ENCODE measurements around the gene SKA1. TPM values are rescaled to one million over a fixed set of nuclear protein-coding genes. Genes with fewer than 3 reads are reported as not detected.

The SKA1 gene
- total RNA-seq, 3 donors from 2014 or later (not counting 1 experiment from before 2014, with no cell fraction given) = 1.1 to 1.2 (median 1.2) TPM

DNA sequence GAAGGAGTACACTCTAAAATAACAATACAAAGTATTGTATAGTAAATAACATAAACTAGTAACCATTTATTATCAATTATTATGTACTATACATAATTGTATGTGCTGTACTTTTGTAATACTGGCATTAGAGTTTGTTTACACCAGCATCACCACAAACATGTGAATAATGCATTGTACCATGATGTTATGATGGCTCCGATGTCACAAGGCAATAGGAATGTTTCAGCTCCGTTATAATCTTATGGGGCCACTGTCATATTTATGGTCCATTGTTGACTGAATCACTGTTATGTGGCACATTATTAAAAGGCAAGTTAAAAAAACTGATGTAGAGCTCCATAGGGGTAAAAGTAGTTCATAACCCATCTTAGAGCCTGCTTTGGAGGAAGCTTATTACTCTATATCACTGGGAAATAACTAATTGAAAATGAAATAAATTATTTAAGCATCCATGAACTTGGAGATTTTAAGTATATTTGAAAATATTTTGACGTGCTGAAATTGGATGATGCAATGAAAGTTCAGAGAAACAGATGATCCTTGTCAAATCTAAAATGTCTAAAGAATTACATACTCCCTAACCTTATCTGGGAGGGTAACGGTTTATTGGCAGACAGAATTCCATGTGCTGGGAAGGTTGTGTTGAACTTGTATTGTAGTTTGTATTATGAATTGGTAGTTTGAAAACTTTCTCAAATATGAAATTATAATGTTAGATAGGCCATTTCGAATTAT, 2.4 kb downstream of the SKA1 start:
- H3K4me3 Mint-ChIP-seq = no peak overlapping the region
- H3K27ac Mint-ChIP-seq = no peak overlapping the region
- WGBS (ENCODE audit: insufficient coverage) = 100% methylated on average over 2 of the region's 5 CpGs
- H3K4me1 Mint-ChIP-seq = peaks cover 13 to 17% of the 10 kb centered on the region in 2 donors
- no peak for ATAC-seq
- Histone ChIP-seq H3K4me3 (ENCODE audit: low read length) (no peak overlapping the region), H3K36me3 (ENCODE audit: control insufficient read depth, insufficient read depth, low read length) (no peaks in the 10 kb centered on the region), H3K4me1 (ENCODE audit: control insufficient read depth, insufficient read depth, low read length) (peaks cover 9% of the 10 kb centered on the region), H3K27me3 (ENCODE audit: control insufficient read depth, insufficient read depth, low read length) (no peaks in the 10 kb centered on the region), H3K27ac (ENCODE audit: low read length) (no peak overlapping the region), H3K9me3 (ENCODE audit: control insufficient read depth, insufficient read depth, low read length) (no peaks in the 10 kb centered on the region)
- TF ChIP-seq, protein P1, sequence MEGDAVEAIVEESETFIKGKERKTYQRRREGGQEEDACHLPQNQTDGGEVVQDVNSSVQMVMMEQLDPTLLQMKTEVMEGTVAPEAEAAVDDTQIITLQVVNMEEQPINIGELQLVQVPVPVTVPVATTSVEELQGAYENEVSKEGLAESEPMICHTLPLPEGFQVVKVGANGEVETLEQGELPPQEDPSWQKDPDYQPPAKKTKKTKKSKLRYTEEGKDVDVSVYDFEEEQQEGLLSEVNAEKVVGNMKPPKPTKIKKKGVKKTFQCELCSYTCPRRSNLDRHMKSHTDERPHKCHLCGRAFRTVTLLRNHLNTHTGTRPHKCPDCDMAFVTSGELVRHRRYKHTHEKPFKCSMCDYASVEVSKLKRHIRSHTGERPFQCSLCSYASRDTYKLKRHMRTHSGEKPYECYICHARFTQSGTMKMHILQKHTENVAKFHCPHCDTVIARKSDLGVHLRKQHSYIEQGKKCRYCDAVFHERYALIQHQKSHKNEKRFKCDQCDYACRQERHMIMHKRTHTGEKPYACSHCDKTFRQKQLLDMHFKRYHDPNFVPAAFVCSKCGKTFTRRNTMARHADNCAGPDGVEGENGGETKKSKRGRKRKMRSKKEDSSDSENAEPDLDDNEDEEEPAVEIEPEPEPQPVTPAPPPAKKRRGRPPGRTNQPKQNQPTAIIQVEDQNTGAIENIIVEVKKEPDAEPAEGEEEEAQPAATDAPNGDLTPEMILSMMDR (IDR thresholded peaks at IDR 0.05) = no peak
- no peaks in the 10 kb centered on the region for H3K9me3 Mint-ChIP-seq
- no peaks in the 10 kb centered on the region for H3K27me3 Mint-ChIP-seq (ENCODE audit: low read depth in 2 of 2)
- DNase-seq = no peak
- intact Hi-C loops (cut with micrococcal nuclease) = no loop called here
- no peaks in the 10 kb centered on the region for H3K36me3 Mint-ChIP-seq

DNA sequence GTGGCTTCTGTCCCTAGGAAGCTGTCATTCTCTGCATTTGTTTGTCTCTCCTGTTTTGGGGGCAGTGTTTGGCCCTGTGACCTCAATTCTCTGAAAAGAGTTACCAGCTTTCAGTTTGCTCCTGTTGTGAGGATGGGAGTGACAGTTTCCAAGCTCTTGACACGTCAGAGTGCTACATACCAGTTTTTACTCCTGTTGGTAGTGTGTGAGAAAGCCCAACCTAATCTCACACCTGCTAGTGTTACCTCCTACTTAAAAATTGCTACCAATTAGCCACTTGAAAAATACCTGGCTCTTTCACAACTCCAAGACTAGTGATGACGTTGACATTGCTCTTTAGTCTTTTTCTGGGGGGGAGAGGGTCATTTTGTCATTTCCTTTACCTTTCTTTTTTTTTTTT, 14.1 kb downstream of the SKA1 start:
- no peaks in the 10 kb centered on the region for H3K36me3 ChIP-seq (ENCODE audit: control insufficient read depth, insufficient read depth, low read length)
- no peak overlapping the region for H3K4me3 ChIP-seq (ENCODE audit: low read length)
- WGBS (ENCODE audit: insufficient coverage) = no CpG with 5 or more reads among the region's 2 CpGs
- no peaks in the 10 kb centered on the region for H3K27me3 Mint-ChIP-seq (ENCODE audit: low read depth in 2 of 2)
- ATAC-seq = no peak
- intact Hi-C loops (cut with micrococcal nuclease) = no loop called here
- no peaks in the 10 kb centered on the region for H3K9me3 Mint-ChIP-seq
- H3K27me3 ChIP-seq (ENCODE audit: control insufficient read depth, insufficient read depth, low read length) = no peaks in the 10 kb centered on the region
- no peaks in the 10 kb centered on the region for H3K4me1 ChIP-seq (ENCODE audit: control insufficient read depth, insufficient read depth, low read length)
- TF ChIP-seq, protein P1 (IDR thresholded peaks at IDR 0.05) = no peak
- H3K36me3 Mint-ChIP-seq = no peaks in the 10 kb centered on the region
- H3K27ac Mint-ChIP-seq = no peak overlapping the region
- H3K9me3 ChIP-seq (ENCODE audit: control insufficient read depth, insufficient read depth, low read length) = no peaks in the 10 kb centered on the region
- no peak overlapping the region for H3K4me3 Mint-ChIP-seq
- H3K27ac ChIP-seq (ENCODE audit: low read length) = no peak overlapping the region
- no peak for DNase-seq
- H3K4me1 Mint-ChIP-seq = no peaks in the 10 kb centered on the region

DNA sequence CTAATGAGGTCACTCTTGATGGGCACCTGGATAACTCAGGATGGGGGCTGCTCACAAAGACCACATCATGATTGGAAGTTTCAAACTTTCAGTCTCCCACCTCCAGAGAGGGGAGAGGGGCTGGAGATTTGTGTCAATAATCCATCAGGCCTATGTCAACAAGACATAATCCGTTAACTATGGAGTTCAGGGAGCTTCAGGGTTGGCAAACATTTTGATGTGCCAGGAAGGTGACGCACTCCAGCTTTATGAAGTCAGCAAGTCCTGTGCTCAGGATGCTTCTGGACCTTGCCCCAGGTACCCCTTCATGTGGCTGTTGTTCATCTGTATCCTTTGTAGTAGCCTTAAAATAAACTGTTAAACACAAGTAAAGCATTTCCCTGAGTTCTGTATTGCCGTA, 19.0 kb downstream of the SKA1 start:
- Histone ChIP-seq H3K4me3 (ENCODE audit: low read length) (no peak overlapping the region), H3K4me1 (ENCODE audit: control insufficient read depth, insufficient read depth, low read length) (no peaks in the 10 kb centered on the region), H3K27ac (ENCODE audit: low read length) (no peak overlapping the region), H3K27me3 (ENCODE audit: control insufficient read depth, insufficient read depth, low read length) (no peaks in the 10 kb centered on the region), H3K36me3 (ENCODE audit: control insufficient read depth, insufficient read depth, low read length) (no peaks in the 10 kb centered on the region), H3K9me3 (ENCODE audit: control insufficient read depth, insufficient read depth, low read length) (no peaks in the 10 kb centered on the region)
- WGBS (ENCODE audit: insufficient coverage) = 95% methylated on average over 3 of the region's 3 CpGs
- no peaks in the 10 kb centered on the region for H3K9me3 Mint-ChIP-seq
- no peaks in the 10 kb centered on the region for H3K4me1 Mint-ChIP-seq
- intact Hi-C loops (cut with micrococcal nuclease) = no loop called here
- ATAC-seq (no peak), DNase-seq (no peak)
- no peak overlapping the region for H3K27ac Mint-ChIP-seq
- peaks cover 7 to 10% of the 10 kb centered on the region in 2 donors for H3K27me3 Mint-ChIP-seq (ENCODE audit: low read depth in 2 of 2)
- H3K4me3 Mint-ChIP-seq = no peak overlapping the region
- TF ChIP-seq, protein P1 (IDR thresholded peaks at IDR 0.05) = no peak
- H3K36me3 Mint-ChIP-seq = no peaks in the 10 kb centered on the region

DNA sequence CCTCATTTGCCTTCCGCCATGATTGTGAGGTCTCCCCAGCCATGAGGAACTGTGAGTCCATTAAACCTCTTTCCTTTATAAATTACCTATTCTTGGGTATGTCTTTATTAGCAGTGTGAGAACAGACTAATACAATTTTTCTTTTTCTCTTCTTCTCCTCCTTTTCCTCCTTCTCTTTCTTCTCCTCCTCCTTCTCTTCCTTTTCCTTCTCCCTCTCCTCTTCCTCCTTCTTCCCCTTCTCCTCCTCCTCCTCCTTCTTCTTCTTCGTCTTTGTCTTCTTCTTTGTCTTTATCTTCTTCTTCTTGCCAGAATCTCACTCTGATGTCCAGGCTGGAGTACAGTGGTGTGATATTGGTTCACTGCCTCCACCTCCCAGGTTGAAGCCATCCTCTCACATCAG, 20.2 kb downstream of the SKA1 start:
- Mint-ChIP-seq H3K27me3 (ENCODE audit: low read depth in 2 of 2) (peaks cover 8 to 23% of the 10 kb centered on the region in 2 donors), H3K4me3 (no peak overlapping the region), H3K27ac (no peak overlapping the region), H3K4me1 (no peaks in the 10 kb centered on the region), H3K9me3 (no peaks in the 10 kb centered on the region), H3K36me3 (no peaks in the 10 kb centered on the region)
- H3K27ac ChIP-seq (ENCODE audit: low read length) = no peak overlapping the region
- H3K27me3 ChIP-seq (ENCODE audit: control insufficient read depth, insufficient read depth, low read length) = no peaks in the 10 kb centered on the region
- H3K4me3 ChIP-seq (ENCODE audit: low read length) = no peak overlapping the region
- H3K36me3 ChIP-seq (ENCODE audit: control insufficient read depth, insufficient read depth, low read length) = no peaks in the 10 kb centered on the region
- intact Hi-C loops (cut with micrococcal nuclease) = no loop called here
- no peaks in the 10 kb centered on the region for H3K4me1 ChIP-seq (ENCODE audit: control insufficient read depth, insufficient read depth, low read length)
- TF ChIP-seq, protein P1 (IDR thresholded peaks at IDR 0.05) = no peak
- ATAC-seq (no peak), DNase-seq (no peak)
- H3K9me3 ChIP-seq (ENCODE audit: control insufficient read depth, insufficient read depth, low read length) = no peaks in the 10 kb centered on the region
- 100% methylated on average over 1 of the region's 2 CpGs for WGBS (ENCODE audit: insufficient coverage)

Data from natural killer cell (primary cell).